Nephron (organoid): ENCODE measurements around the gene FHOD3.

Experiments
- H3K27ac Mint-ChIP-seq, 3 experiments: 2 replicates each; pipeline ENCODE4 v1.8.0; 2020; ENCODE audit warnings: mixed read lengths in 3 of 3, mild to moderate bottlenecking in 2 of 3, moderate library complexity in 1 of 3
- H3K27me3 Mint-ChIP-seq: 2 replicates; pipeline ENCODE4 v1.8.0; 2021; ENCODE audit warnings: low read depth, mild to moderate bottlenecking, moderate library complexity, mixed read lengths
- H3K36me3 Mint-ChIP-seq: 2 replicates; pipeline ENCODE4 v1.8.0; 2020; ENCODE audit warnings: low read depth, mixed read lengths
- H3K4me1 Mint-ChIP-seq: 2 replicates; pipeline ENCODE4 v1.8.0; 2020; ENCODE audit warnings: mixed read lengths
- H3K4me3 Mint-ChIP-seq, 3 experiments: 2 replicates each; pipeline ENCODE4 v1.8.0; 2020; ENCODE audit warnings: mild to moderate bottlenecking in 3 of 3, mixed read lengths in 3 of 3, moderate library complexity in 2 of 3
- H3K9me3 Mint-ChIP-seq: 2 replicates; pipeline ENCODE4 v1.8.0; 2020; ENCODE audit warnings: mixed read lengths
- CTCF ChIP-seq, 3 experiments: fragments of 200-600 bp; sonication (generic); IDR thresholded peaks; one replicate each; pipeline ENCODE4 v1.5.0; 2021; ENCODE audit warnings: antibody characterized with exemption in 3 of 3; ENCODE audit not compliant: unreplicated experiment in 3 of 3

Gene FHOD3

GRCh38 chr18:36296650-36297416 is 680 bp upstream of the FHOD3 start:
- peak; percentile 52 to 60 (median 57) for TF ChIP-seq CTCF (IDR thresholded peaks at IDR 0.05; ENCODE audit: unreplicated experiment in 3 of 3)
- H3K36me3 Mint-ChIP-seq: no peaks in the 10 kb centered on the region
- no peak overlapping the region for H3K27ac Mint-ChIP-seq
- peaks cover 14% of the 10 kb centered on the region for H3K4me1 Mint-ChIP-seq
- peaks cover 21% of the 10 kb centered on the region for H3K27me3 Mint-ChIP-seq
- no peak overlapping the region for H3K4me3 Mint-ChIP-seq
- H3K9me3 Mint-ChIP-seq: no peaks in the 10 kb centered on the region

GRCh38 chr18:36298126-36298741 is 721 bp downstream of the FHOD3 start:
- no peak overlapping the region for H3K27ac Mint-ChIP-seq
- H3K27me3 Mint-ChIP-seq: peaks cover 27% of the 10 kb centered on the region
- peaks cover 28% of the 10 kb centered on the region for H3K4me1 Mint-ChIP-seq
- no peaks in the 10 kb centered on the region for H3K9me3 Mint-ChIP-seq
- no peak for TF ChIP-seq CTCF (IDR thresholded peaks at IDR 0.05; ENCODE audit: unreplicated experiment in 3 of 3)
- H3K4me3 Mint-ChIP-seq: peak overlapping the region; percentile 34 to 85 (median 60)
- H3K36me3 Mint-ChIP-seq: no peaks in the 10 kb centered on the region

GRCh38 chr18:36299015-36299414 is 1.5 kb downstream of the FHOD3 start:
- peak overlapping the region; percentile 69 to 87 (median 85) for H3K4me3 Mint-ChIP-seq
- no peaks in the 10 kb centered on the region for H3K9me3 Mint-ChIP-seq
- H3K36me3 Mint-ChIP-seq: no peaks in the 10 kb centered on the region
- peaks cover 32% of the 10 kb centered on the region for H3K27me3 Mint-ChIP-seq
- no peak for TF ChIP-seq CTCF (IDR thresholded peaks at IDR 0.05; ENCODE audit: unreplicated experiment in 3 of 3)
- peak overlapping the region; percentile 14 to 72 (median 69) for H3K27ac Mint-ChIP-seq
- H3K4me1 Mint-ChIP-seq: peaks cover 34% of the 10 kb centered on the region

- no peak for TF ChIP-seq CTCF (IDR thresholded peaks at IDR 0.05; ENCODE audit: unreplicated experiment in 3 of 3)
- H3K4me1 Mint-ChIP-seq: peaks cover 39% of the 10 kb centered on the region
- H3K36me3 Mint-ChIP-seq: no peaks in the 10 kb centered on the region
- H3K27ac Mint-ChIP-seq: no peak overlapping the region
- peaks cover 32% of the 10 kb centered on the region for H3K27me3 Mint-ChIP-seq
- peak overlapping the region; percentile 44 to 87 (median 85) for H3K4me3 Mint-ChIP-seq
- no peaks in the 10 kb centered on the region for H3K9me3 Mint-ChIP-seq
Measured at GRCh38 chr18:36300211-36300610, 2.7 kb downstream of the FHOD3 start.

- peaks cover 41% of the 10 kb centered on the region for H3K27me3 Mint-ChIP-seq
- peak overlapping the region in 1 of 3 experiments; percentile 0 for H3K27ac Mint-ChIP-seq
- H3K4me1 Mint-ChIP-seq: peaks cover 53% of the 10 kb centered on the region
- TF ChIP-seq CTCF (IDR thresholded peaks at IDR 0.05; ENCODE audit: unreplicated experiment in 3 of 3): no peak
- H3K36me3 Mint-ChIP-seq: no peaks in the 10 kb centered on the region
- no peaks in the 10 kb centered on the region for H3K9me3 Mint-ChIP-seq
- no peak overlapping the region for H3K4me3 Mint-ChIP-seq
Measured at GRCh38 chr18:36301884-36302283, 4.4 kb downstream of the FHOD3 start.
